ENCODE results near the gene ZFP36L1. TPM values are rescaled to one million over a fixed set of nuclear protein-coding genes. Genes with fewer than 3 reads are reported as not detected.

The ZFP36L1 gene
- total and polyA plus RNA-seq, 10 of the 15 experiments (the other 5 are each of a cell fraction or from before 2014, with no cell fraction given), result 22.0 to 184 (median 66.1) TPM

- TF ChIP-seq BCL11A (IDR thresholded peaks at IDR 0.05; ENCODE audit: low read depth, low read length), result no peak
- no peak for TF ChIP-seq BCL3 (IDR thresholded peaks at IDR 0.05; ENCODE audit: borderline replicate concordance, insufficient read depth, low read depth, low read length, poor library complexity, severe bottlenecking)
- TF ChIP-seq TCF3 (IDR thresholded peaks at IDR 0.05; ENCODE audit: borderline replicate concordance, insufficient read depth, low read depth, low read length), result no peak
These were observed 35.8 kb upstream of the ZFP36L1 start (continued) for GRCh38 chr14:68828698-68829097.

GRCh38 chr14:68825729-68826128 is 32.9 kb upstream of the ZFP36L1 start:
- in situ Hi-C loops (cut with MboI) (loop anchor here (10.0 kb wide), 1 partner anchor 891 kb away; no protein-coding TSS in a partner anchor), intact Hi-C loops (cut with micrococcal nuclease; ENCODE audit: unreplicated experiment) (no loop called here)
- no peak for DNase-seq (ENCODE audit: low read depth, low spot score)
- H3K27ac ChIP-seq (ENCODE audit: control insufficient read depth, insufficient read depth), result no peak overlapping the region
- ChIA-PET CTCF (interaction anchor here (0.8 to 22.6 kb wide), 18 partner anchors 10 to 1009 kb away, joined by 3 to 310 read pairs (median 4); partner anchors contain the start of genes ZFP36L1 and ZFYVE26), SMC1A (ENCODE audit: uncharacterized antibody, unreplicated experiment) (interaction anchor here (0.9 to 15.9 kb wide), 12 partner anchors 12 to 889 kb away, joined by 3 to 314 read pairs (median 6); partner anchors contain the start of gene ZFP36L1), RAD21 (ENCODE audit: unreplicated experiment) (interaction anchor here (0.6 to 3.5 kb wide), 8 partner anchors 10 to 882 kb away, joined by 3 to 20 read pairs (median 12); no protein-coding TSS in a partner anchor), POLR2A (interaction anchor here (0.6 to 1.3 kb wide), 3 partner anchors 11 to 881 kb away, joined by 3 to 6 read pairs (median 4); no protein-coding TSS in a partner anchor)
- H3K79me2 ChIP-seq (ENCODE audit: control insufficient read depth, insufficient read depth, low read length), result peaks cover 3% of the 10 kb centered on the region; the same call in 1 of the 2 replicates
- 91% methylated on average over 3 of the region's 3 CpGs for WGBS (ENCODE audit: insufficient coverage, insufficient replicate concordance, low lambda C conversion rate, missing lambda C conversion rate)
- H3K9me3 ChIP-seq (replicated peaks; ENCODE audit: control insufficient read depth, insufficient read depth, low read length), result no peaks in the 10 kb centered on the region
- H3K4me2 ChIP-seq (ENCODE audit: control insufficient read depth, insufficient read depth), result no peak overlapping the region
- no peak overlapping the region for H2AFZ ChIP-seq (ENCODE audit: control insufficient read depth, low read depth, low read length)
- H3K9ac ChIP-seq (ENCODE audit: control insufficient read depth, insufficient read depth, low read length), result no peak overlapping the region
- H3K27me3 ChIP-seq (replicated peaks in 1 of 2; ENCODE audit: control insufficient read depth in 2 of 2, insufficient read depth in 2 of 2, low read length in 1 of 2), result no peaks in the 10 kb centered on the region
- FAIRE-seq, result no peak
- H3K36me3 ChIP-seq (ENCODE audit: control insufficient read depth in 2 of 2, insufficient read depth in 2 of 2, low read length in 1 of 2), result no peaks in the 10 kb centered on the region
- no peak for ATAC-seq
- BruUV-seq (replicated peaks), result no TSS peak
- H3K4me3 ChIP-seq, result no peak overlapping the region
- H3K4me1 ChIP-seq (ENCODE audit: control insufficient read depth, insufficient read depth, low read length), result peaks cover 40% of the 10 kb centered on the region
- H4K20me1 ChIP-seq (ENCODE audit: control insufficient read depth, insufficient read depth), result no peaks in the 10 kb centered on the region
- no peak for TF ChIP-seq WRNIP1 (IDR thresholded peaks at IDR 0.05; ENCODE audit: borderline replicate concordance, low read depth, low read length)
- no peak for TF ChIP-seq ZNF622 (IDR thresholded peaks at IDR 0.05)
- no peak for TF ChIP-seq FOXK2 (IDR thresholded peaks at IDR 0.05)
- TF ChIP-seq NFXL1 (IDR thresholded peaks at IDR 0.05; ENCODE audit: borderline replicate concordance), result no peak
- no peak for TF ChIP-seq IRF5 (IDR thresholded peaks at IDR 0.05; ENCODE audit: borderline replicate concordance)
- no peak for TF ChIP-seq SMAD5 (IDR thresholded peaks at IDR 0.05; ENCODE audit: low read depth)
- no peak for TF ChIP-seq POU2F2 (IDR thresholded peaks at IDR 0.05; ENCODE audit: borderline replicate concordance, low read depth, low read length)
- TF ChIP-seq STAT1 (conservative IDR thresholded peaks at IDR 0.05), result no peak
- no peak for TF ChIP-seq POLR2AphosphoS2 (IDR thresholded peaks at IDR 0.05; ENCODE audit: low read depth, low read length)
- TF ChIP-seq ATF3 (IDR thresholded peaks at IDR 0.05; ENCODE audit: borderline replicate concordance, extremely low read depth, low read depth, low read length), result no peak
- TF ChIP-seq ZBTB40 (IDR thresholded peaks at IDR 0.05; ENCODE audit: borderline replicate concordance), result no peak

Measured in GM12878 (cell line).